ENCODE data around the gene SCFD2. TPM values are rescaled to one million over a fixed set of nuclear protein-coding genes. Genes with fewer than 3 reads are reported as not detected.

The SCFD2 gene
- polyA plus RNA-seq, 1 donor from 2014 or later = 5.0 TPM

GRCh38 chr4:53235547-53235946 is 130.3 kb downstream of the SCFD2 start:
- TF ChIP-seq RAD21 (conservative IDR thresholded peaks at IDR 0.05) (no peak), EZH2 (IDR thresholded peaks at IDR 0.05; ENCODE audit: borderline replicate concordance, insufficient read depth, low read length, poor library complexity, severe bottlenecking) (no peak), TAF1 (IDR thresholded peaks at IDR 0.05; ENCODE audit: low read depth) (no peak), MXI1 (conservative IDR thresholded peaks at IDR 0.05; ENCODE audit: poor library complexity, severe bottlenecking) (no peak), POLR2AphosphoS5 (IDR thresholded peaks at IDR 0.05) (no peak), REST (IDR thresholded peaks at IDR 0.05; ENCODE audit: borderline replicate concordance) (no peak), SMC3 (conservative IDR thresholded peaks at IDR 0.05; ENCODE audit: poor library complexity) (no peak), CTCF (IDR thresholded peaks at IDR 0.05; ENCODE audit: poor library complexity, severe bottlenecking) (no peak), EP300 (conservative IDR thresholded peaks at IDR 0.05; ENCODE audit: poor library complexity, severe bottlenecking) (no peak)

GRCh38 chr4:53234669-53235068 is 131.2 kb downstream of the SCFD2 start:
- no peaks in the 10 kb centered on the region for H3K9me2 ChIP-seq (ENCODE audit: insufficient read depth, low read length)
- TF ChIP-seq MXI1 (conservative IDR thresholded peaks at IDR 0.05; ENCODE audit: poor library complexity, severe bottlenecking) (no peak), SMC3 (conservative IDR thresholded peaks at IDR 0.05; ENCODE audit: poor library complexity) (no peak), POLR2AphosphoS5 (IDR thresholded peaks at IDR 0.05) (no peak)
- no peaks in the 10 kb centered on the region for H3K9me3 ChIP-seq (ENCODE audit: low read length)
- no peak overlapping the region for H3K4me2 ChIP-seq (ENCODE audit: low read length)
- H3K79me2 ChIP-seq (replicated peaks; ENCODE audit: insufficient read depth, low read length) = no peaks in the 10 kb centered on the region
- H4K20me1 ChIP-seq (ENCODE audit: insufficient read depth) = no peaks in the 10 kb centered on the region
- no peak overlapping the region for H3K4me3 ChIP-seq (ENCODE audit: low read length)
- no peak overlapping the region for H3K9ac ChIP-seq (ENCODE audit: low read length)
- no peaks in the 10 kb centered on the region for H3F3A ChIP-seq (ENCODE audit: insufficient read depth, low read length, poor library complexity, severe bottlenecking)
- H2AFZ ChIP-seq (ENCODE audit: low read depth, low read length) = no peak overlapping the region
- no peak overlapping the region for H3K27ac ChIP-seq (ENCODE audit: low read length)
- H3K27me3 ChIP-seq (ENCODE audit: insufficient read depth, low read depth, low read length) = no peaks in the 10 kb centered on the region
- H3K36me3 ChIP-seq (ENCODE audit: insufficient read depth, low read length) = no peaks in the 10 kb centered on the region

More at GRCh38 chr4:53235547-53235946, 130.3 kb downstream of the SCFD2 start:
- H3F3A ChIP-seq (ENCODE audit: insufficient read depth, low read length, poor library complexity, severe bottlenecking) = no peaks in the 10 kb centered on the region
- no peak overlapping the region for H3K9ac ChIP-seq (ENCODE audit: low read length)
- no peak overlapping the region for H3K4me2 ChIP-seq (ENCODE audit: low read length)
- no peaks in the 10 kb centered on the region for H3K27me3 ChIP-seq (ENCODE audit: insufficient read depth, low read depth, low read length)
- no peaks in the 10 kb centered on the region for H3K9me2 ChIP-seq (ENCODE audit: insufficient read depth, low read length)
- no peaks in the 10 kb centered on the region for H4K20me1 ChIP-seq (ENCODE audit: insufficient read depth)
- H3K79me2 ChIP-seq (replicated peaks; ENCODE audit: insufficient read depth, low read length) = no peaks in the 10 kb centered on the region
- no peak overlapping the region for H2AFZ ChIP-seq (ENCODE audit: low read depth, low read length)
- H3K4me3 ChIP-seq (ENCODE audit: low read length) = no peak overlapping the region
- H3K36me3 ChIP-seq (ENCODE audit: insufficient read depth, low read length) = no peaks in the 10 kb centered on the region
- H3K9me3 ChIP-seq (ENCODE audit: low read length) = no peaks in the 10 kb centered on the region
- no peak overlapping the region for H3K27ac ChIP-seq (ENCODE audit: low read length)

- Histone ChIP-seq H3K27me3 (ENCODE audit: insufficient read depth, low read depth, low read length) (no peaks in the 10 kb centered on the region), H3K36me3 (ENCODE audit: insufficient read depth, low read length) (no peaks in the 10 kb centered on the region), H3K4me3 (ENCODE audit: low read length) (no peak overlapping the region), H4K20me1 (ENCODE audit: insufficient read depth) (no peaks in the 10 kb centered on the region), H3K27ac (ENCODE audit: low read length) (no peak overlapping the region), H3K4me2 (ENCODE audit: low read length) (no peak overlapping the region), H3F3A (ENCODE audit: insufficient read depth, low read length, poor library complexity, severe bottlenecking) (no peaks in the 10 kb centered on the region), H3K9ac (ENCODE audit: low read length) (no peak overlapping the region), H2AFZ (ENCODE audit: low read depth, low read length) (no peak overlapping the region), H3K9me2 (ENCODE audit: insufficient read depth, low read length) (no peaks in the 10 kb centered on the region), H3K79me2 (replicated peaks; ENCODE audit: insufficient read depth, low read length) (no peaks in the 10 kb centered on the region), H3K9me3 (ENCODE audit: low read length) (no peaks in the 10 kb centered on the region)
- TF ChIP-seq MXI1 (conservative IDR thresholded peaks at IDR 0.05; ENCODE audit: poor library complexity, severe bottlenecking) (no peak), RAD21 (conservative IDR thresholded peaks at IDR 0.05) (no peak)
Measured at GRCh38 chr4:53234111-53234510, 131.8 kb downstream of the SCFD2 start.
